NCI-H1436 treated with DMSO at 0.1 percent for 48 hours (cell line): ENCODE results near the gene ETFB.

Source experiments
- DNase-seq: peaks from one replicate; lab custom pipeline; 2025; lab: John Stamatoyannopoulos, UW

Gene ETFB

DNA sequence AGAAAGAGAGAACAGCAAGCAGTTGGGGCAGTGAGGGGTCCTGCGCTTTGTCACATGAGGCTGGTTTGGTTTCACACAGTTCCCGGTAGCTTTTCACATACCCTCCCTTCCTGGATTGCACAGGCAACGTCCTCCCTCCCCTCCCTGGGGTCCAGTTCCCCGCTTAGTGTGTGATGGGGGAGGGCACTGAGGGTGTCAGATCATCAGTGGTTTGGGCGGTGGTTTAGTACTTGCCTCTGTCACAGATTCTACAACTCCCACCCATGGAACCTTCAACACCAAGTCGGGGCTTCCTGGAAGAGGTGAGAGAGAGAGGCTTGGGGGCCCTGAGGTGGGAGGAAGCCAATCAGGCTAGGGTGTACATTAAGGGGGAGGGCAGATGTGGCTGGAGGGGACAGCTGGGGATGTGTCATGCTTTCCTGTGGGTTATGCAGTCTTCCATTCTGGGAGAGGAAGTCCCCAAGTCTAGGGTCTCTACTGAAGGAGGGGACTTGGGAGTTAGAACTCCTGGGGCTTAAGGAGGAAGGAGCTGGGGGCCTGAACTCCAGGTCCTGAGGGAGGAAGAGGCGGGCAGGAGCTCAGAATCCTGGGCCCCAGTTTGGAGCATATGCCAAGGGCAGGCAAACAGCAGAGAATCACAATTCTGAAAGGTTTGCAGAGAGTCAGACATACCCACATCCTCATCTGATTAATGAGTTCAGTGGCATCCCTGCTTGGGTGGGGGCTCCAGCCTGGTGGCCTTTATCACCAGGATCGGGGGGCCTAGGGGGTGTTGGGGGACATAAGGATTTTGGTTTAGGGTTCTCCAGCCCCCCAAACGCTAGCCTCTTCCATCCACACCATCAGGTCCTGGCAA, 6.7 kb upstream of the ETFB start, which contains the start of gene NKG7:
TSS of gene NKG7 (minus strand) at position 6 of the 856 bp plus-strand sequence. CDS start 119 bp downstream, outside the sequence.
- DNase-seq: no peak

DNA sequence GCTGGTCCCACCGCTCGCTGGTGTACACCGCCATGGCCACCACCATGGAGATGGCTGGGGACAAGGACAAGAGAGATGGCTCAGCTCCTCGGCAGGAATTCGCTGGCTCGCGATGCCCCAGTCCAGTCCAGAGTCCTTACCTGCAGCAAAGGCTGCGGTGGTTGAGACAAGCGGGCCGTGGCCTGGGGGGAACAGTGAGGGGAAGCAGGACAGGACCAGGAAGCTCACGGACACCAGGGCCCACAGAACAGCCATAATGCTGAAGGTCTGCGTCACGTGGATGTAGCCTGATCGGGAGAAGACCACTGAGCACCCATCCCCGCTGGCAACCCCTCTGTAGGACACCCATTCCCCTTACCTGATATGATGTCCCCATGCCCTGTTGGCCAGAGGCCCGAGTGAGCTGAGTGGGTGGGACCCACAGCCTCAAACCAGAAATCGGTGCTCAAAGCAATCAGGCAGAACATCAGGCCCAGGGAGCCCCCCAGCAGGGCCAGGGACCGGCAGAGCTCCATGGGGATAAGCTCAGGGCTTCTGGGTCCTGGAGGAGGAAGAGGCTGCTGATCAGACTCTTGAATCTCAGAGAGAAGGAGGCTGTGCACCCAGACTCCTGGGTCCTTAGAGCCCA, 5.9 kb upstream of the ETFB start:
- DNase-seq: no peak

DNA sequence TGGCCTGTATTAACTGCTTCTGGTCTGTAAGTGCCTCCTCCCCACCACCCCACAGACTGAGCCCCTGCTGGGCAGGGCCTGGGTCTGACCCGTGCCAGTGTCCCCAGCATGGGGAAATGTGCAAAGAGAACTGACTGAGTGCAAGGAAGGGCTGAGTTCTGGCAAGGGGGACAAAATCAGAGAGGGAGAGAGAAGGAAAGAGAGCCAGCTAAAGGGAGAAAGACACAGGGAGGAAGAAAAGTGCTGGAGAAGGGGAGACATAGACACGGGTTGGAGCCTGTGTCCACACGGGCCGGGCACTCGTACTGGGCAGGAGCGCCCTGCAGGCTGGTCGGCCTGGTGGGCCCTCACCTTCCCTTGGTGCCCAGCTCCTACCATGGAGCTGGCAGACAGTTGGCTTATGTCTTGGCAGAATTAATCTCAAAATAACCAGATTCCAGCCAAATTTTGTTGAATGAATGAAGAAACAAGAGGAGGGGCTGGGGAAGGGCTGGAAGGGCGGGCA, 5.0 kb upstream of the ETFB start:
- no peak for DNase-seq

DNA sequence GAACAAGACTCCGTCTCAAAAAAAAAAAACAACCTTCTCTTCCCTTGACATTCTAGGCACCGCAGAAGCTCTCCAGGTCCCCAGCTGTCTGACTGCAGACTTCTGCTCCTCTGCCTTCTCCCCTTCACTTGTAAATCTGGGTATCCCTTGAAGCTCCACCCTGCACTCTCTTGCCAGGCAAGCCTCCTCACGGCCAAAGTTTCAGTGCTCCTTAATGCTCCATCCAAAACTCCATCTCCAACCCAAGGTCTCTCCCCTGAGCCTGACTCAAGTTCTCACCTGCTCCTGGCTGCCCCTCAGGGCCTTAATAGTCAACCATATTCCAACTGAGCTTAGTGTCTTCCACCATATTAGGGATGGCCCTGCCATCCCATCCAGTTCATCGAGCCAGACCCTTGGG, 4.0 kb upstream of the ETFB start:
- DNase-seq: no peak

DNA sequence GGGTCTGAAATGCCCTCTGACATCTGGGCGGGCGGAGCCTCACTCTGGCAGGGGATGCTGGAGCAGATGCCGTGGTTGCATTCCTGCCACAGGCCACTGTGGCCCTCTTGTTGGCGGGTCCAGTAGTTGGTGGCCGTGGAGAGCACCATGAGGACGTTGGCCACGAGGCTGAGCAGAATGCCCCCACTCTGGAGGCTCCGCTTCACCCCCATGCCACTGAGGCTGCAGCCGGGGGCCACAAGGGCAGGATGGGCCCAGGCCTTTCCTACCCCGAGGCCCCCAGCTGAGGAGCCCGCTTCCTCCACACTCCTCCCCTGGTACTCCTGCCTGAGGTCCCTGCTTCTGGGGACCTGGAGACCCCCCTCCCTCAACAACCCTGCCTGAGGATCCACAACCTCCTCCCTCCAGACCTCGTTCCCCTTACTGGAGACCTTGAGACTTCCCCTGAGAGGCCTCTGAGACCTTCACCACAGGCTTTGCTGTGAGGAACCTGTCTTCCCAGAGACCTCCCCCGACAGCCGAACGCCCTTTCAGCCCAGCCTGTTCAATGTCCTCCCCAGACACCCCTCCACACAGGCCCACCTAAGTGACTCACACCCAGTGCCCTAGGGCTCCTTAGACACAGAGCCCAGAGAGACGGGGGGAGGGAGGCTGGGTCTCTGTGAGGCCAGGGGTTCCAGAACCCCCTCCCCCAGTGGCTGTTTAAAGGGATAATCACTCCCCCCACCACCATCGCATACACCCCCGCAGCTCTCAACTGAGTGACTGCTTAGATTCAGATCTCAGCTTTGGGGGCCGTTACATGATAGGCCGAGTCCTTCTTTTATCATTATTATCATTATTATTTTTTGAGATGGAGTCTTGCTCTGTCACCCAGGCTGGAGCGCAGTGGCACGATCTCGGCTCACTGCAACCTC, 2.4 kb upstream of the ETFB start, which contains the start of gene CLDND2:
TSS of gene CLDND2 (minus strand) at position 638 of the 917 bp plus-strand sequence. CDS start at position 212, 426 bp downstream.
- no peak for DNase-seq

DNA sequence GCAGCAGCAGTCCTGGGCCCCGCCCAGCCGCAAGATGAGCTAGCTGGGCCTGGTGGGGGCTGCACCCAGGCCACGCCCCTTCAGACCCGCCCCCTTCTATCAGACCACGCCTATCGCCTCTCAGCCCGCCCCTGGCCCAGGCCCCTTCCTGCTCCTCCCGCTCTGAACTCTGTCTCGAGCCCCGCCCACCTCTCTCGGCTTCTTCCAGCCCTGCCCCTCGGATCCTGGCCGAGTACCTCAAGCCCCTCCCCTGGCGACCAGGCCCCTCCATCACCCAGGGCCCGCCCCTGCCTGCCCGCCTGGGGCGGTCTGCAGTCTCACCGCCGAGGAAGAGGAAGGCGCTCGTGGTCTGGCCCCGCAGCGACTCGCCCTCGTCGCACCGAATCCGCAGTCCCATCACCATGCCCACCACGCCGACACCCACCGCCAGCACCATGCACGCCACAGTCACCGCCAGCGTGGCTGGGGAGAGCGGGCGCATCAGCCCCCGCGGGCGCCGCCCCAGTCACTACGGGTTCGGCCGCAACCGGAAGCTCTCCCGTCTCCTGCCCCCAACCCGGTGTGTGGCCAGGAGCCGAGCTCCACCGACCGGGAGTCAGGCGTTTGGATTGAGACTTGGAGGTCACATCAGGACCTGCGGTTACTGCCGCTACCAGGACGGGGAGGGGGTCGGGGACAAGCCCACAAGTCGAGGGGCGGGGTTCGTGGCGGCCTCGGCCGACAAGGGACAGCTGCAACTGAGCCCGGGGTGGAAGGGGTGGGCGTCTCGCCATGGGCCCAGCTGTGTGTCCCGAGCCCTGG, 1.6 kb upstream of the ETFB start:
- peak; percentile 95 for DNase-seq

DNA sequence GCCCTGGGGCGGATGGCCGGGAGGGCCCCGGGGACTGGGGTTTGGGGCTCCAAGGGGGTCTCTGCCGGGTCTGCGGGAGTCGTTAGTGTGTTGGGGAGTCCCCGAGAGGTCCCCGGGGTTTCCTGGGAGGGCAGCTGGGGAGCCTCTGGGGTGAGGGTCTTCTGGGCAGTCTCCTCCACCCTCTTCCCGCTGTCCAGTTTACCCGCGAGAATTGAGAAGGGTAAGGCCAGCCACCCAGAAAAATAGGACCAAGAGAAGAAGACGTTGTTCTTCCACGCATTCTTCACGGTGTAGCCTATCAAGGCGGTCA, 1.0 kb upstream of the ETFB start:
- no peak for DNase-seq

DNA sequence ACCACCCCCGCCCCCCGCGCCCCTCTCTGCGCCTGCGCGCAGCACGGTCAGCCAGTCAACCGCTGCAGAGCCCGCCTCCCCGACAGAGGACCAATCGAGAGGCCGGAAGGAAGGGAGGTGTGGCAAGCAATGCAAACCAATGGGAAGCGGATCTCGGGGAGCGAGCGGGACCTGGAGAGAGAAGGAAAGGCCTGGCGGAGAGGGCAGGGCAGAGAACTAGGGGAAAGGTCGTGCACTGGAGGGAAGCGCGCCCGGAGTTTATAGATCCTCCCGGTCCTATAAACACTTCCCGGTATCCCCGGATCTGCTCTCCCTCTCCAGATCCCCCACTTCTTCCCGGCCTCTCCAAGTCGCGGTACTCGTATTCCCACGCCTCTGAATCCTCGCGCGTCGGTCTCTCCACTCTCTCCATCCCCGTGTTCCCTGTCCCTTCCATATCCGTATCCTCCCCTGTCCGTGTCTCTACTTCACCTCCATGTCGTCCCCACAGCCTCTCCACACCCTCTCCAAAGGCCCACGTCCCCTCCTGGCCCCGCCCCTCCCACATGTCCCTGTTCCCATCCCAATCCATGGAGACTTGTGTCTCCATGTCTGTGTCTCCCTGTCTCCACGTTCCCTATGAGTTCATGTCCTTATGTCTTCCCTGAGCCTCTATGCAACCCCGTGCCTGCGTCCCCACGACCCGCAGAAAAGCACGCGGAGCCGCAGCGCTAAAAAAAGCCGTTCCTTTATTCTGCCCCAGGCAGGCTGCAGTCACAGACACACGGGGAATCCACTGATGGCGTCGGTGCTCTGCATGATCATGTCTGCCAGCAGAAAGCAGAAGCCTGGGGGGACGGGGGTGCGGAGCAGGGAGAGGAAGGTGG, 434 bp upstream of the ETFB start:
- peak; percentile 94 for DNase-seq

DNA sequence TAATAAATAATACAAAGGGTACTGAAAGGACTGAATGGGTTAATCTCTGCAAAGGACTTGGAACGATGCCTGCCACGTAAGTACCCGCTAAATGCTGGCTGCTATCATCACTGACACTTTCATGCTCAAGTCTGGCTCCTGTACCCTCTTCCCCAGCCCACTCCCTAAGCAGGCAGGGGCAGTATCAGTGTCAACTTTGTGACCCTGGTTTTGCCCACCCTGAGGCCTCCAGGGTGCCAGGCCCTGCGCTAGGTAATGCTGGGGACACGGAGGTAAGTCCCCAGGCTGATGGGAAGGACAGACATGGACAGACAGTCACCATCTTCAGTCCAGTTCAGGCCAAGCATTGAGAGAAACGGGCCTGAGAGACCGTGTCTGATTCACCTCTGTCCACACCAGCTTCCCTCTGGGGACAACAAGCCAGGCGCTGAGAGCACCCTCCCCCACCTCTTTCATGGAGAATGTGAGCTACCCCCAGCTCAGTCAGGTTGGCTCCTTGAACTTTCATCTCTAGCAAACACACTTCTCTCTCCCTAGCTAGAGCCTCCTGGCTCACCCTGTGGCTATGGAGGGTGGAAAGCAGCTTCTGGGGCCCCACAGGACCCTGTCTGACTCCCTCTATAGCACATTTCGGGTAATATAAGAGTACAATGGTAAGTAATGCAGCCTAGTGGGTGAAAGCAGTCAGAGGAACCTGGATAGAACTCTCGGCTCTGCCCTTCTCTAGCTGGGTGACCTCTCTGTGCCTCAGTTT, 800 bp downstream of the ETFB start:
- DNase-seq: no peak

DNA sequence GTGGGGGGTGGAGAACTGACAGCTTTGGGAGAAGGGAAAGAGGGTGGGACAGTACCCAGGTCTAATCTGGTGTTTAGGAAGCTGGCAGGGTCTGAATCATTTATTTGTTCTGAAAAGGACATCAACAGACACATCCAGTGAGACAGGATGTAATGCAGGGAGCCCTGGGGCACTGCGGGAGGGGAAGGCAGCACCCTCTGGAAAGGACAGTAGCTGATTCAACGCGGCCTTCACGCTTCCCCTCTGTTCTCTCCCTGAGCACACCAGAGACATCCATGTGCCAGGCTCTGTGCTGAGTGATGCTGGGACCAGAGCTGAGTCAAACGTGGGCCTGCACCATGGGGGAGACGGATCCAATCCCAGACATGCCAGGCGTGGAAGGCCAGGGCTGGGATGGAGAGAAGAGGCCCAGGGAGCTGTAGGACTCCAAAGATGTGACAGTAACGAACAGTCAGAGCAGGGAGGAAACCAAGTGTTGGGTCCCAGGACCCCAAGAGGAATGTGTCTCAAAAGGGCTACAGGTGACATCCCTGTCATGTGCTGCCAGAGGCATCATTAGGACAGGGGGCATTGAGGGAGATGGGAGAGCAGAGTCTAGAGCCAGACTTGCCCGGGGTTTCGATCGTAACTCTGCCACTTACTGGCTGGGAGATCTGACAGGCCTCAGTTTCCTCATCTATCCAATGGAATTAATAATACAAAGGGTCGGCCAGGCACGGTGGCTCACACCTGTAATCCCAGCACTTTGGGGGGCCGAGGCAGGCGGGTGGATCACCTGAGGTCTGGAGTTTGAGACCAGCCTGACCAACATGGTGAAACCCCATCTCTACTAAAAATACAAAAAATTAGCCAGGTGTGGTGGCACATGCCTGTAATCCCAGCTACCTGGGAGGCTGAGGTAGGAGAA, 1.7 kb downstream of the ETFB start:
- no peak for DNase-seq

DNA sequence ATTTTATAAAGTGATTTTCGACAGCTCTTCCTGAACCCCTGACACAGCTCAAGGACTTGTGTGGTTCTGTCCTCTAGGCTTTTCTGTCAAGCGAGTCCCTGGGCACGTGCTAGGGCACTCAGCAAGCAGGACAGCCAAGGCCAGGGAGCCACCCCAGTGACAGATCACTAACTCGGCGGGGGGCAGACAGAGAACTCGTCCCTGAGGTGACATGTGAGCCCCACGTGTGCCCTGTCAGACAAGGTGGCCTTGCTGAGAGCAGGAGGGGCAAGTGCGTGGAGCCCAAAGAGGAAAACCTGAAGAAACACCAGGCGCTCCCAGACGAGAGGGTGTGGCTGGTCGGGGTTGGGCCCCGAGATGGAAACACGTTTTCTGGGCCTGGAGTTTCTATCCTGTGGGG, 4.9 kb downstream of the ETFB start:
- DNase-seq: no peak

DNA sequence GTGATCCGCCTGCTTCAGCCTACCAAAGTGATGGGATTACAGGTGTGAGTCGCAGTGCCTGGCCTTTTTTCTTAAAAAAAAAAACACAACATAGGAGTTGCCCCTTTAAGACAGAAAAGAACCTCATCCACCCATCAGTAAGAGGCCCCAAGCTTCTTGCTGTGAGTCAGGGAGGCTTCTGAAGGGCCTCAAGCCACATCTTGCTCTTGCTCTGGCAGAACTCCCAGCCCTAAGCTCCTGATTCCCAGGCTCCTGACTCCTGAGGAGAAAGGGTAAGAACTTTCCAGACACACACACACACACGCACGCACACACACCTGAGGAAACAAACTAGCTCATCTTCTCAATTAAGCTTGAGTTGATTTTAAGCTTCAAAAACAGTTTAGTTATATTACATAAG, 6.9 kb downstream of the ETFB start:
- DNase-seq: no peak

DNA sequence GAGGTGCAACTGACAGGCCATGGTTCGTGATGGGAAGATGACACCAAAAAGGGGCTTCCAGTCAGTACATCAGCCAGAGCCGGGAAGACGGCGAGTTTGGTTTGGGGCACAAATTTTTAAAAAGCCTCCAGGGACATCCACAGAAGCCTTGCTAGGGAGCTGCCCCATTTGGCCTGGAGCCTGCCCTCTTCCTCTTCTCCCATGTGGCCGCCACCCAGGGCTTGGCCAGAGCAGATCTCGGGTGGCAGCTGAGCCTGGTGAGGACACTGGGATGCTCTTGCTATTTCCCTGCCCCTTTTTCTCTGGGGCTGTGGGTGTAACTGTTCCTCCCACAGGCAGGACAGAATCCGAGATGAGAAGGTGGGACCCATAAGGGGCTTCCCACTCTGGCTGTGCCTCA, 8.2 kb downstream of the ETFB start:
- DNase-seq: no peak

DNA sequence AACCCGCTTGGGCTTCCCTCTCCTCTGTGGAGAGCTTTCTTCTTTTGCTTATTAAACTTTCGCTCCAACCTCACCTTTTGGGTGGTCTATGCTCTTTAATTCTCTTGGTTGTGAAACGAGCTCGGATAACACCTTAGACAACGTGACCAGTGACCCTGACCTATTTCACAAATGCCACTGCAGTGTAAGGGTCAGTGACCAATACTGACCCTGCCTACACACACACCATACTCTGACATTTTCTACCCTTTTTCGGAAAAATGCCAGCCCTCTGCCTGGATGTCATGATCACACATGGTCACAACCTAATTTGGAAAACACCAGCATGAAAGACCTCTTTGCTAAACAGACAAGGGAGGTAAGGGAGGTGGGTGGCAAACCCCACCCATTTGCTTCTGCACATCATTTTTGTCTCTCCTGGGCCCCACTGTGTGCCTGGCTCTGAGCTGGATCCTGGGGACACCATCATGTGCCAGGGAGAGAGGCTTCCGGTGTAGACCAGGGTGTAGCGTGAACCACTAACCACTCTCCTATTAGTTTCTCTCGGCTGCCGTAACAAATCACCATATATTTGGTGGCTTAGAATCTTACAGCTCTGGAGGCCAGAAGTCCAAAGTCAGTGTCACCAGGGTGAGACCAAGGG, 9.9 kb downstream of the ETFB start:
- DNase-seq: no peak

DNA sequence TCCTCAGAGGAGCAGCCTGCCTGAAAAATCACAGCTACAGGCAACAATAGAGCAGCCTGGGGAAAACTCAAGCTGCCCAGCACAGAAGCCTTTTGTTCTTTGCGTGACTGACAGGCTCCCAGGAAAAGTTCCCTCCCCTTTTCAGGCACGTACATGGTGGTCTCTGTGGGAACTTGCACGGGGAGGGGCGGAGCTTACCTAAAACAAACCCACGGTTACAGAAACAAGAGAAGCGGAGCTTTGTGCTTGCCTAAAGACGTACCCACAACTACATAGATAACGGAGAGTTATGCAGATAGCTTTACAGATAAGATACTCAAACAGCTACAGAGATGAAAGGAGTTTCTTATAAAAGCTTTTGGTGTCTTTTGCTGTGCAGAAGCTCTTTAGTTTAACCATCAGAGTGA, 11.4 kb downstream of the ETFB start:
- no peak for DNase-seq

DNA sequence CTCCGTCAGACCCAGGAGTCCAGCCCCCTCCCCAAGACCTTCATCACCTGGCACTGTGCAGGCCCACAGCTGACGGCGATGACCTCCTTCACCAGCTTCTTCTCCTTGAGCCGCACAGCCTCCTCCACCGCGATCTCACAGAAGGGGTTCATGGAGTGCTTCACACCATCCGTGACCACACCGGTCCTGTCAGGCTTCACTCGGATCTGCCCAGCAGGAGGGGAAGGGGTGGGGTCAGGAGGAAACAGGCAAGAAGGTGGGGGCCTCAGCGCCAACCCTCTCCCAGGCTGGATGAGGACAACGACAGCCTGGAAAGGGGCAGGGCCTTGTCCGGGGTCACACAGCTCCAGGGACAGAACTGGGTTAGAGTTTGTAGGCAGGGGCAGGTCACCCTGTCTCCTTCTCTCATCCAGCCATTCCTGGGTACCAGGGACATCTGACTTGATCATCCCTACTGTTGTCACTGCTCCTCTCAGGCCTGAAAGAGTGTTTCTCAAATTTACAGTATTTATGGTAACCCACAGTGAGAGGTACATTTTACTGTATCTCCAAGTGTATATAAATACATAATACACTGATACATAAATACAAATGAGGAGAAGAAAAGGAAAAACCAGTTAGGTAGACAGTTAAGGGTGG, 12.0 kb downstream of the ETFB start:
- DNase-seq: no peak

DNA sequence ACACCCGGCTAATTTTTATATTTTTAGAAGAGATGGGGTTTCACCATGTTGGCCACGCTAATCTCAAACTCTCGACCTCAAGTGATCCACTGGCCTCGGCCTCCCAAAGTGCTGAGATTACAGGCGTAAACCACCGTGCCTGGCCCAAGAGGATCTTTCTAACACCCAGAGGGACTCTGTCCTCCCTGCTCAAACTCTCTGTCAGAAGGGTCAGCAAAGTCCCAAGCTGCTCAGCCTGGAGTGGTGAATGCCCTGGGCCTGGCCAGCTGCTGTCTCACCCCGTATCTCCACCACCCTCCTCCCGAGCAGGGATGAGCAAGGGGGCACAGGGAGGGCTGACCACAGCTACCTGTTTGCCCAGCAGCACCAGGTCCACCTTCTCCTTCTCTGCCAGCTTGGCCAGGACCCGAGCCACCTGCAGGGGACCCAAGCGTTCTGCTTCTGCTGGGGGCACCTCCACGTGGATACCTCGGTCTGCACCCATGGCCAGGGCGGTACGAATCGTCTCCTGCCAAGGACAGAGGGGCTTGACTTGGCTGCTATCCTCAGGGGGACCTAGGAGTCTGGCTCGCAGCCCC, 13.3 kb downstream of the ETFB start:
- DNase-seq: no peak
